NCI-H146 treated with DMSO at 0.1 percent for 48 hours (cell line): Measurements from ENCODE around the gene SRSF11.
A peak's percentile ranks its signal among the peaks of the same experiment; 100 is the strongest.
"Not testable (repeated sequence)": the region's sequence is repeated elsewhere in the genome, so short reads cannot be mapped to it uniquely, and the experiment has no call there.

Experiments used
- DNase-seq: peaks from one replicate; lab custom pipeline; 2025; ENCODE audit not compliant: unreplicated experiment; lab: John Stamatoyannopoulos, UW

SRSF11 gene, protein sequence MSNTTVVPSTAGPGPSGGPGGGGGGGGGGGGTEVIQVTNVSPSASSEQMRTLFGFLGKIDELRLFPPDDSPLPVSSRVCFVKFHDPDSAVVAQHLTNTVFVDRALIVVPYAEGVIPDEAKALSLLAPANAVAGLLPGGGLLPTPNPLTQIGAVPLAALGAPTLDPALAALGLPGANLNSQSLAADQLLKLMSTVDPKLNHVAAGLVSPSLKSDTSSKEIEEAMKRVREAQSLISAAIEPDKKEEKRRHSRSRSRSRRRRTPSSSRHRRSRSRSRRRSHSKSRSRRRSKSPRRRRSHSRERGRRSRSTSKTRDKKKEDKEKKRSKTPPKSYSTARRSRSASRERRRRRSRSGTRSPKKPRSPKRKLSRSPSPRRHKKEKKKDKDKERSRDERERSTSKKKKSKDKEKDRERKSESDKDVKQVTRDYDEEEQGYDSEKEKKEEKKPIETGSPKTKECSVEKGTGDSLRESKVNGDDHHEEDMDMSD

DNA sequence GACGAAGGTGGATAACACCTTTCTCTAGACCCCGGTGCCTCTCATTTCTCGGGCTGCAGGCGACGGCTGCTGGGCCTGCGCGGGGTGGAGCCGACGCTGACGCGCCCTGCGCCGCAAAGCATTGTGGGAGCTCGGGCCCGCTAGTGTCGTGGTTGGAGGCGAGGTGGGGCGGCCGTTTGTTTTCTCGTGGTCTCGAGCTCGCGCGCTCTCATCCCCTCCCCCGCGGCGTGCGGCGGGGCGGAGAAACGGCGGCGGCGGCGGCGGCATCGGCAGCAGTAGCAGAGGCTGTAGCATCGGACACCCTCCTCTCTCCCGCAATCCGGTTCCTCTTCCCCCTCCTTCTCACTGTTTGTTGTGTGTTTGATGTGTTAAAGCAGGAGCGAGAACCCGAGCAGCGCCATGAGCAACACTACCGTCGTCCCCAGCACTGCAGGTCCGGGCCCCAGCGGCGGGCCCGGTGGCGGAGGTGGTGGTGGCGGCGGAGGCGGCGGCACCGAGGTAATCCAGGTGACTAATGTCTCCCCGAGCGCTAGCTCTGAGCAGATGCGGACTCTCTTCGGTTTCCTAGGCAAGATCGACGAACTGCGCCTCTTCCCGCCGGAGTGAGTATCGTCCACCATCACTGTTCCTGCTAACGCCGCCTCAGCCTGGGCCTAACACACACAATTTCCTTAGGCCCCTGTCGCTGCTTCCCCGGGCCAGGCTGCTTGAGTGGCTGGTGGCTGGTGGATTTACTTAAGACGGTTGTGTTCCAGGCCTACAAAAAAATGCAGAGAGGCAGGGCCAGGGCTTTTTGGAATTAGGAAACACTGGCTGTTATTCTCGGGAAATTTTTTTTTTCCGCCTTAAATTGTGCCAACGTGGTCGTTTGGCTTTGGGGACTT, at the start of gene SRSF11:
TSS of gene SRSF11 (plus strand) at position 143 of the 884 bp plus-strand sequence. CDS start at position 400, 257 bp downstream.
- peak; percentile 81 for DNase-seq

DNA sequence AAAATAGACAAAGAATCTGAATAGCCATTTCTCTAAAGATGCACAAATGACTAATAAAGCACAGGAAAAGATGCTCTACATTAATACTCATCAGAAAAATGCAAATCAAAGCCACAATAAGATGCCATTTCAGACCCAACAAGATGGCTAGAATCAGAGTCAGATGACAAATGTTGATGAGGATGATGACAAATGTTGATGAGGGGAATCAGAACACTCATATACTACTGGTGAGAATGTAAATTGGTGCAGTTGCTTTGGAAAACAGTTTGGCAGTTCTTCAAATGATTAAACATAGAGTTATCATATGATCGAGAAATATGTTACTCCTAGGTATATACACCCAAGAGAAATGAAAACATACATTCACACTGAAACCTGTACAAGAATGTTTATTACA, 49.7 kb upstream of the SRSF11 start:
- no peak for DNase-seq

DNA sequence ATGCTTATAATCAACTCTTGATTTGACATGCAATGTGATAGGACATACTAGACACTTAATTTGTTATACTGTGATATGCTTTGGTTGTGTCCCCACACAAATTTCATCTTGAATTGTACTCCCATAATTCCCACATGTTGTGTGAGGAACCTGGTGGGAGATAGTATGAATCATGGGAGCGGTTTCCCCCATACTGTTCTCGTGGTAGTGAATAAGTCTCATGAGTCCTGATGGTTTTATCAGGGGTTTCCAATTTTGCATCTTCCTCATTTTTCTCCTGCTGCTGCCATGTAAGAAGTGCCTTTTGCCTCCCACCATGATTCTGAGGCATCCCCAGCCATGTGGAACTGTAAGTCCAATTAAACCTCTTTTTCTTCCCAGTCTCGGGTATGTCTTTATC, 36.0 kb upstream of the SRSF11 start:
- DNase-seq = not testable (repeated sequence)

DNA sequence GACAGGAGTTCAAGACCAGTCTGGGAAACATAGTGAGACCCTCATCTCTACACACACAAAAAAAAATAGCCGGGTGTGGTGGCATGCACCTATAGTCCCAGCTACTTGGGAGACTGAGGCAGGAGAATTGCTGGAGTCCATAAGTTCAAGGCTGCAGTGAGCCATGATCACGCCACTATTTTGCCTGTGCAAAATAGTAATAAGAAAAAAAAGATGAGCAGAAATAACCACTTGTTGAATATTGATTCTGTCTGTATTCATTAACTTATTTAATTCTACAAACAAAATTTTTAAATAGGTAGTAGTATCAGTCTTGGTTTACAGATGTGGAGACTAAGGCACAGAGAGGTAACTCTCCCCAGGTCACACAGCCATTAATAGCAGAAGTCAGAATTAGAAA, 32.7 kb upstream of the SRSF11 start:
- DNase-seq = no peak

DNA sequence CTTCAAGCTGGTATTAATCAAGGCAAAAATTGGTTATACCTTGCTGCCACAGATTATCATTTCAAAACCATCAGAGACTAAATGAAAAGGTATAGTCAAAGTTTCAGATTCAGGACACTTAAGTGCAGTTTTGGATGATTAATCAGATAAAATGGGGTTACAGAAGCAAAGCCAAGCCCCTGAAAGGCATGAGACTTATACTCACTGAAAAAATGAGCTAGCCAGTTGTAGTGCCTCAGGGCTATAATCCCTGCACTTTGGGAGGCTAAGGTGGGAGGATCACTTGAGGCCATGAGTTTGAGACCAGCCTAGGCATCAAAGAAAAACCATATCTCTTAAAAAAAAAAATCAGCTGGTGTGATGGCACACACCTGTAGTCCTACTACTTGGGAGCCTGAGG, 31.0 kb upstream of the SRSF11 start:
- DNase-seq = no peak

DNA sequence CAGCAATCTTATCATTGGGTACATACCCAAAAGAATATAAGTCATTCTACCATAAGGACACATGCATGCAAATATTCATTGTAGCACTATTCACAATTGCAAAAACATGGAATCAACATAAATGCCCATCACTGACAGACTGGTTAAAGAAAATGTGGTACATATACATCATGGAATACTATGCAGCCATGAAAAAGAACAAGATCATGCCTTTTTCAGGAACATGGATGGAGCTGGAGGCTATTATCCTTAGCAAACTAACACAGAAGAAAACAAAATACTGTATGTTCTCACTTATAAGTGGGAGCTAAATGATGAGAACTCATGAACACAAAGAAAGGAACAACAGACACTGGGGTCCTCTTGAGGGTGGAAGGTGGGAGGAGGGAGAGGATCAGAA, 28.7 kb upstream of the SRSF11 start:
- not testable (repeated sequence) for DNase-seq

DNA sequence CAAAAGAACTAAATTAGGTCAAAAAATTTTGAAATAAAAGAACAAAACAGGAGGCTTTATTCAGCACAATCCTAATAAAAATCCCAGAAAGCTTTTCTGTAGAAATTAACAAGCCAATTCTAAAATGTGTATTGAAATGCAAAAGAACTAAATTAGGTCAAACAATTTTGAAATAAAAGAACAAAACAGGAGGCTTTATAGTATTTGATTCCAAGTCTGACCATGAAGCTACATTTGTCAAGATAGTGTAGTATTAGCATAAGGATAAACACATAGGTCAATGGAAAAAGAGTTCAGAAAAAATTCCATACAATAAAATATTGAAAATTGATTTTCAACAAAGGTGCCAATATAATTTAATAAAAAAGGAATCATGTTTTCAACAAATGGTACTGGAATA, 26.6 kb upstream of the SRSF11 start:
- no peak for DNase-seq

DNA sequence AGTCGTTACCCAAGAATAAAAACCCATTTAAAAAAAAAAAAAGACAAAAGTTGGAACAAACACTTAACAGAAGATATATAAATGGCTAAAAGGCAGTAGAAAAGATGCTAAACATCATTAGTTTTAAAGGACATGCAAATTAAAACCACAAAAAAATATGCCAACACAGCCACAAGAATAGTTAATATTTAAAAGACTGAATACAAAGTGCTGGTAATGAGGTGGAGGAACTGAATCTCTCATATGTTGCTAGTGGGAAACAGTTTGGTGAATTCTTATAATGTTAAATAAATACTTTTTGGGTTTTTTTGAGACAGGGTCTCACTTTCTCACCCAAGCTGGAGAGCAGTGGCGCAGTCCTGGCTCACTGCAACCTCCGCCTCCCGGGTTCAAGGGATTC, 25.8 kb upstream of the SRSF11 start:
- no peak for DNase-seq

DNA sequence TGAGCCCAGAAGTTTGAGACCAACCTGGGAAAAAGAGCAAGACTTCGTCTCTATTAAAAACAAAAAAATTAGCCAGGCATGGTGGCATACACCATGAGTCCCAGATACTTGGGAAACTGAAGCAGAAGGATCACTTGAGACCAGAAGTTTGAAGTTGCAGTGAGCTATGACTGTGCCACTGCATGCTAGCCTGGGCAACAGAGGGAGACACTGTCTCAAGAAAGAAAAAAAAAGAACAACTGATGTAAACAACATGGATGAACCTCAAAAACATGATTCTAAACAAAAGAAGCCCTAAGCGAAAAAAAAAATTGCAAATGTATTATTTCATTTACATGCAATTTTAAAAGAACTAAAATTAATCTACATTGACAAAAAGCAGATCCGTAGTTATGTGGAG, 24.8 kb upstream of the SRSF11 start:
- DNase-seq = no peak

DNA sequence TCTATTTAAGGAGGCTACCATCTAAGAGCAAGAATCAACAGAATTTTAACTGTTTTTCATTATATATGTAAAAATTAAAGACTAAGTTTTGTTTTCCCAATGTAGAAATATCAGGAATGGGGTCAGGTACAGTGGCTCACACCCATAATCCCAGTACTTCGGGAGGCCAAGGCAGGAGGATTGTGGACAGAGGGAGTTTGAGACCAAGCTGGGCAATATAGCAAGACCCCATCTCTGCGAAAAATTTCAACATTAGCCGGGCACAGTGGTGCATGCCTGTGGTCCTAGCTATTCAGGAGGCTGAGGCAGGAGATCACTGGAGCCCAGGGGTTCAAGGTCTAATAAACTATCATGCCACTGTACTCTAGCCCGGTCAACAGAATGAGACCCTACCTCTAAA, 21.1 kb upstream of the SRSF11 start:
- no peak for DNase-seq

DNA sequence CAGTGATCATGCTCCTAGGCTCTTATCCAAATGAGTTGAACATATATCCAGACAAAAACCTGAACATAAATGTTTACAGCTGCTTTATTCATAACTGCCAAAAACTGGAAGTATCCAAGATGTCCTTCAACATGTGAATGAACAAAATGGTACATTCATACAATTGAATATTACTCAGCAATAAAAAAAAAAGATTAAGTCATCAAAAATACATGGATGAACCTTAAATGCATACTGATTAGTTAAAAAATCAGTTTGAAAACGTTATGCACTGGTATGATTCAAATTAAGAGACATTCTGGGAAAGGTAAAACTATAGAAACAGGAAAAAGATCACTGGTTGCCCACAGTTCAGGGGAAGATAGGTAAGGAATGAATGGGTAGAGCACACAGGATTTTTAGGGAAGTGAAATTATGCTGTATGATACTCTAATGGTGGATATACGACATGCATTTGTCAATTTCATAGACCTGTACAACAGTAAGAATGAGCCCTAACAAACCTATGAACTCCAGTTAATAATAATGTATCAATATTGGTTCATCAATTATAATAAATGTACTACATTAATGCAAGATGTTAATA, 18.9 kb upstream of the SRSF11 start:
- no peak for DNase-seq

DNA sequence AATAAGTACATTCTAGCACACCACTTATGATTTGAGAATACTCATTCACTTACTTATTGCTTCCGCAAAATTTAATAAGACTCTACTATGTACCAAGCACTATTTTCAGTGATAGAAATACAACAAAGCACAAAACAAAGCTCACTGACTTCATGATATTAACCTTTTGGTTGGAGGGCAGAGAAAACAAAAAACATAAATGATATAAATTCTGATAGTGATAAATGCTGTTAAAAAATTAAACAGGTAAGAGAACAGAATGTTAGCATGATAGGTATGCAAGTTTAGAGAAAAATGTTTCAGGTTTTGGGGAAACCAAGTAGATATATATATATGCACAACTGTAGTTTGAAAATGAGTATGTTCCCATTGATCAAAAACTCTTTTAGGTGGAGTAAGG, 17.0 kb upstream of the SRSF11 start:
- no peak for DNase-seq

DNA sequence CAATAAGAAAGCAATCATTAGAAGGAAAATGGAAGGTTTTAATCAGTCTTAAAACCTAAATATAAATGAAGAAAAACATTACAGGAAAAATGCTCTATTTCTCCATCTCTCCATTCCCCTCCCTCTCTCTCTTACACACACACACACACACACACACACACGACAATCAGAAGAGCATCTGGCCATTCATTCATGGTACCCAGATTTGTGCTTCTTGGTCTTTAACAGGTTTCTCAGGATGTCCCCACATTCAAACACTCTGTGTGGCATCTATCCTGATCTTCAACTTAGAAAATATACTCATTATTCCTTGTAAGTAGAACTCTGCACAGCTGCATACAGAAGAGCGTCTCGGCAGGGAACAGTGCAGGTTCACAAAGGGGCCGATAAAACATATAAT, 16.6 kb upstream of the SRSF11 start:
- no peak for DNase-seq

DNA sequence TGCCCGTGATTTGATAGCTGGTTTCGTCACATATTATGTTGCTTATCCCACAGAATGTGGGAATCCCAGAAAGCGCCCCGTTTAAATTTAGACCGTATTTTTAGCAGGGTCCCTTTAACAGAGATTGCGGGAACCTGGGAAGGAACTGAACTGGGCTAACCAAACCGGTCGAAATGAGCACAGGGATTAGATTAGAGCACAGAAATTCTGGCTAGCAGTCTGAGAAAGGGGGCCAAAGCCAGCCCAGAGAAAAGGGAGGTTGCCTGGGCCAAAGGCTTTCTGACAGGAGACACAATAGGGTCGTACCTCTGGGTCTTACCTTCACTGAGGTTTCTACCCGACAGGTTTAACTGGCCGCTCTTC, 16.1 kb upstream of the SRSF11 start:
- DNase-seq = peak; percentile 45

DNA sequence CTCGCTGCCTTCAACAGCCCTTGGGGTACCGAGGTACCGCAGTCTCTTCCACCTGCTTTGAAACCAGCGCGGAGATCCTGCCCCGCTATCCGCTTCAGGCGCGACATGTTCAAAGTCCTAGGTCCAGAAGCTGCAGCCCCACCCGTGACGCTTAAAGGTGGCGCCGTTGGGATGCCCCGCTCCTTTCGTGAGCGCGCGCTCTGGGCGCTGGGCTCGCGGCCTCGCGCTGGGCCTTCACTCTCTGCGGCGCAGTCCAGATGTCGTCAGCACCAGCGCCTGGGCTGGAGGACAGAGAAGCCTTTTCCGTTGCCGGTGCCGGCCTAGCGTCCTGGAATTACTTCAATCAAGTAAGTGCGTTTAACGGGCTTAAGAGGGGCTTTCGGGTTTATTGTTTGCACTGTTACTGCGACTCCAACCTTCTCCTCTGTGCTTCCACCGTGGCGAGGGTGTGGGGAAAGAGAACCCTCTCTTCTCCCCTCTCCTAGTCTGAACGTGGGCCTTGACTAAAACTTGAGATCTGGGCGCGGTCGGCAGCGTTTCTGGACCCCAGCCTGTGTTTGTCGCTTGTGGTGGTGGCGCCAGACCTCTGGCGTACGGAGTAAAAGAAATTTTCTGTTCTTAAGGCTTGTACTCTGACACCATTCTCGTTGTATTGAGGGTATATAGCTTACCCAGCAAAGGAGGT, 15.6 kb upstream of the SRSF11 start, which contains the start of gene LRRC40:
TSS of gene LRRC40 (minus strand) at position 146 of the 685 bp plus-strand sequence. CDS start at position 107, 39 bp downstream.
- DNase-seq = peak; percentile 82

DNA sequence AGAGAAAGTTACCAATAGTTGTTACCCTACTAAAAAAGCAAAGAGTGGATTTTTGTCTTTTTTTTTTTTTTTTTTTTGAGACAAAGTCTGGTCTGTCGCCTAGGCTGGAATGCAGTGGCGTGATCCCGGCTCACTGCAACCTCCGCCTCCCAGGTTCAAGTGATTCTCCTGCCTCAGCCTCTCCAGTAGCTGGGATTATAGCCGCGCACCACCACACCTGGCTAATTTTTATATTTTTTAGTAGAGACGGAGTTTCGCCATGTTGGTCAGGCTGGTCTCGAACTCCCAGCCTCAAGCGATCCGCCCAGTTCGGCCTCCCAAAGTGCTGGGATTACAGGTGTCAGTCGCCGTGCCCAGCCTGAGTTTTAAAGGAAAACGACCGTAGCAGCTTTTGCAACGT, 14.3 kb upstream of the SRSF11 start:
- not testable (repeated sequence) for DNase-seq

DNA sequence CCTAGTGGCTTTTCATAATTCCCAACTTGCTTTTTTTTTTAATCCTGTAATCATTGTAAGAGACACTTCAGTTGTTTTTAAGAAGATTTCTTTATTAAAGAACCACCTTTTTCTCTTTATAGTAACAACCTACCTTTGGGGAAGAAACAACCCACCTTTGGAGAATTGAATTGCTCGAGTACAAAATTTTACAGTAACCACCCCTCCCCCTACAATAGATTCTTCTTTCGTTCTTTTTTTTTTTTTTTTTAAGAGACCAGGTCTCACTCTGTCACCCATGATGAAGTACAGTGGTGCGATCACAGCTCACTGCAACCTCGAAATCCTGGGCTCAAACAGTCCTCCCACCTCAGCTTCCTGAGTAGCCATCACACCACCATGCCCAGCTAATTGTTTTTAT, 13.7 kb upstream of the SRSF11 start:
- no peak for DNase-seq

DNA sequence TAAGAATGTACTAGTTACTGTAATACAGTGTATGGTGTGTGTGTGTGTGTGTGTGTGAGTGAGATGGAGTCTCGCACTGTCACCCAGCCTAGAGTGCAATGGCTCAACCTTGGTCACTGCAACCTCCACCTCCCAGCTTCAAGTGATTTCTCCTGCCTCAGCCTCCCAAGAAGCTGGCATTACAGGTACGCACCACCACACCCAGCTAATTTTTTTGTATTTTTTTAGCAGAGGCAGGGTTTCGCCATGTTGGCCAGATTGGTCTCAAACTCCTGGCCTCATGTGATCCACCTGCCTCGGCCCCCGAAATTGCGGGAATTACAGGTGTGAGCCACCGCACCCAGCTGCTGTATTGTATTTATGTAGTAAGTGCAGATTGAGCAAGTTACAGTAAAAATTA, 12.9 kb upstream of the SRSF11 start:
- no peak for DNase-seq

DNA sequence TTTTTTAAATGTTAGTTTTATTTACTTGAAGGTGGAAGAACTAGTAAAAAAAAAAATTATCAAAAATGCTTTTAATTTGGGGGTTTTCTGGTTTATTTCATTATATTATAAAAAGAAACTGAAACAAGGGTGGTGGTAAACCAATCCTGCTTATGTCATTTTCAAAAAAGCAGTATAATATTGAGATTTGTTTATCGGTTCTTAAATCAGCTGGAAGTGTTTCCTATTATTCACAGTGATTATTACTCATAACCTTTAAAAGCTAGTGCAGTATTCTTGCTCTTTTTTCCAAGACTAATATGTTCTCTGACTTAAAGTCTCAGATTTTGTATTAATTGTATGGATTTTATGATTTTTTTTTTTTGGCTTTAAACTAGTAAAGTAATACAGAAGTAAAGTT, 10.4 kb upstream of the SRSF11 start:
- DNase-seq = no peak

DNA sequence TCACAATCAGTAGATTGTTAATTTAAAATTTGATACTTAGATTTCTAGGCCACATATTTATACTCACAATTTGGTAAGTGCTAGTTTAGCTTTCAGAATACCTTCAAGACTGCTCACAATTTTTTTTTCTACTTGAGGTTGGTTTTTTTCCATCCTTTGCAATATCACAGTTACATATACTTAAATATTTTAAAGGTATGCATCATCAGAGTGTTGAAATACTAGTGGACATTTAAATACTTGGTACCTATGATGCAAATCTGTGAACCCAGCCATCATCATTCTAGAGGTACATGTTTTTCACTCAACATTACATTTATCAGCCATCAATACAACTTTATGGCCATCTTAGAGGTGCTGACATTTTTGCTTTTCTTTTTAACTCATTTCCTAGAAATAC, 9.6 kb upstream of the SRSF11 start:
- DNase-seq = no peak

DNA sequence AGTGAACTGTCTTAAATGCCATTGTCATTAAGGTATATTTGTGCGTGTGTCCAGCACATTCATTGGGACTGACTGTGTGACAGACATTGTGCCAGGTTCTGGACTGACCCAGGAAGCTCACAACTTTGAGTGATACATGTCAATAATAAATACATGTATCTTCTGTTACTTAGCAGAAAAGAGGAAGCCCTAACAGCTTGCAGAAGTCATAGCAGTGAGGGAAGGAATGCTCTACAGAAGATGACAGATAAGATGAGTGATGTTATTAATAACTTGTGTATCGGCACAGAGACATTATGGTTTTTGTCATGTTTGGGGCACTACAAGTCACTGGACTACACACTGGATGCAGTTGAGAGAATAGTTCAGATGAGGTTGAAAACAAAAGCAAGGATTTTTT, 1.2 kb upstream of the SRSF11 start:
- no peak for DNase-seq
